ENCODE measurements around the gene FMO4.
"Not testable (repeated sequence)": the region's sequence is repeated elsewhere in the genome, so short reads cannot be mapped to it uniquely, and the experiment has no call there.

FMO4 gene

DNA sequence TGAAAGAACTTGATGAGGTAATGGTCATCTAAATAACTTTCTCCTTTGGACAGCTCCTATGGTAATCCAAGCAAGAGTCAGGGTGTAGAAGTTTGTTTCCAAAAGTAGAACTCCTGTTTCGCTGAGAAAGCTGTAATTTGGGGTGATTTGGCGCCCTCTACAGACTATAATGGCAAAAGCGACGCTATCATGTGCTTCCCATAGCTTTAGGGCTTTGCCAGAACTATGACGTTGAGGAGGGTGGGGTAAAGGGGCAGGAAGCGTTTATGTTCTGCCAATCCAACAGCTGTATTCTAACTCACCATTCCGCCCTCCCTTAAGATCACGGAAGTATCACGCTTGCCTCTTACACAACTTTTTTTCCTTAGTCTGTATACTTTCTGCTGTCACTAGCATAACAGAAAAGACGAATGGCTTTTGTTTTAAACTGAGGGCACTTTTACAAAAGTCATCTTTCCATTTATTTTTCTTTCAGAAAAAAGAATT is at the start of gene FMO4:
FMO4 (plus strand) TSS at position 349 of the 486 bp plus-strand sequence. CDS start 5,643 bp downstream, outside the sequence.
- DNase-seq (ENCODE audit: low spot score) = peak; percentile 93

- no peak for DNase-seq (ENCODE audit: low spot score)
Observed at GRCh38 chr1:171265686-171266085, 48.3 kb upstream of the FMO4 start.

GRCh38 chr1:171266930-171267329 is 47.1 kb upstream of the FMO4 start:
- no peak for DNase-seq (ENCODE audit: low spot score)

DNA sequence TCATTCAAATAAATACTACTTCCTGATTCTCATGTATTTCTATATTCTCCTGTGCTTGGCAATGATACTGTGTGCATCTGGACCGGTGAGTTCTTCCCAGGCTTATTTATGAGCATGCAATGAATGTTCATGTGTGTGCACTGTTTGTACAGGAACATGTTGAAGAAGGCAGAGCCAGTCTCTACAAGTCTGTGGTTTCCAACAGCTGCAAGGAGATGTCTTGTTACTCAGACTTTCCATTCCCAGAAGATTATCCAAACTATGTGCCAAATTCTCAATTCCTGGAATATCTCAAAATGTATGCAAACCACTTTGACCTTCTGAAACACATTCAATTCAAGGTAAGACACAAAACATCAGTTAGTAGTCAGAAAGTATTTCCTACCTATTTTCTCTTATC is 46.6 kb upstream of the FMO4 start:
- DNase-seq (ENCODE audit: low spot score) = no peak

- no peak for DNase-seq (ENCODE audit: low spot score)
Observed at GRCh38 chr1:171270806-171271205, 43.2 kb upstream of the FMO4 start.

GRCh38 chr1:171277534-171277933 is 36.4 kb upstream of the FMO4 start:
- DNase-seq (ENCODE audit: low spot score) = no peak

GRCh38 chr1:171279234-171279633 is 34.7 kb upstream of the FMO4 start:
- no peak for DNase-seq (ENCODE audit: low spot score)

DNA sequence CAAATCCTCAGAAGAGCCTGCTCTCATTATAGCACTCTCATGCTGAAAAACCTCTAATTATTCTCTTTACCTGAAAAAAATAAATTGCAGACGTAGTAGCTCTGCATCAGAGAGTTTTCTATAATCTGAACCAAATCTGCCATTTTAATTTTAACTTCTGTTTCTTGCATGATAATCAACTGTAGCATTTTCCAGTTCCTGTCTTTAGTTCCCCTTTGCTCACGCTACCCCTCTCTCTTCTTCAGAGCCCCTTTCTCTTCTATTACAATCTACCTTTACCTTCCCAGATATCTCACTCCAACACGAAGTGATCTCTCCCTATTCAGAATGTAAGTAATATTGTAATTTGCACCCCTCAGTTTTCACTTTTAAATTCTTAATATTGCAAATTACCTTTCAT is 34.3 kb upstream of the FMO4 start:
- DNase-seq (ENCODE audit: low spot score) = no peak

DNA sequence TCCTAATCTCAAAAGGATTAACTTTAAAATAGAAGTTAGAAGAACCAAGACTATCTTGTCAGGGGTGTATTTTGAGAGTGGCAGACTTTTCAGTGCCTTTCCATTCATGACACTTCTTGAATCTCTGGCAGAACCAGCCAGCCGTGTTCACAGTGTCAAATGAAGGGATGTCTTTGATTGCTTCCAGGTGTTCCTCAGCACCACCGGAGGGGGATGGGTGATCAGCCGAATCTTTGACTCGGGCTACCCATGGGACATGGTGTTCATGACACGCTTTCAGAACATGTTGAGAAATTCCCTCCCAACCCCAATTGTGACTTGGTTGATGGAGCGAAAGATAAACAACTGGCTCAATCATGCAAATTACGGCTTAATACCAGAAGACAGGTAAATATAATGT is 33.4 kb upstream of the FMO4 start:
- no peak for DNase-seq (ENCODE audit: low spot score)

DNA sequence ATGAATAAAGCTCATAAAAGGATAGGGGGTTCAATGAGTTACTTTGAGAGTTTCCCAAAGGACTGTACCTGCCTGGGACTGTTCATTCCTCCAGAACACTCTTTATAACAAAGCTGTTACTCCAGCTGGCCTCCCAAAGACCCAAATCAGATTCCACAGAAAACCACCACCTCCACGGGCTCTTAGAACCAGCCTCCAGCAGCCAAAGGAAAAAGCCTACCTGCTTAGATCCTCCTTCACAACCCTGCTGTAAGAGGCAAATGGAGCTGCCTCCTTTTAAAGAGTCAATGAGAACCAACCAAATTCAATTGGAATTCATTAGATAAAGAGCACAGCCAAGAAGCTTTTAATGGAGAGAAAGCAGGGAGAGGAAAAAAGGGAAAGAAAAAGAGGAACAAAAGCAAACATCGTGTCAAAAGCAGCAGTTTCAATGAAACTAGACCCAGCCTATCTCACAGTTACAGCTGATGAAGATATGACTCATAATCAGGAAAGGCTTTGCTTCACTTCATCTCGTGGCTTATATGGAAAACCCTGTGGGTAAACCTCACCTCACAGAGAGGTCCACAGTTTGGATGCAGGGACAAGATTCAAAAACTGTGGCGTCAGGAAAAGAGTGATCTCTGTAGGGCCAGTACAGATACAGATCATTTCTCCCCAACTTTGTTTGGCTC is 27.8 kb upstream of the FMO4 start:
- DNase-seq (ENCODE audit: low spot score) = no peak

DNA sequence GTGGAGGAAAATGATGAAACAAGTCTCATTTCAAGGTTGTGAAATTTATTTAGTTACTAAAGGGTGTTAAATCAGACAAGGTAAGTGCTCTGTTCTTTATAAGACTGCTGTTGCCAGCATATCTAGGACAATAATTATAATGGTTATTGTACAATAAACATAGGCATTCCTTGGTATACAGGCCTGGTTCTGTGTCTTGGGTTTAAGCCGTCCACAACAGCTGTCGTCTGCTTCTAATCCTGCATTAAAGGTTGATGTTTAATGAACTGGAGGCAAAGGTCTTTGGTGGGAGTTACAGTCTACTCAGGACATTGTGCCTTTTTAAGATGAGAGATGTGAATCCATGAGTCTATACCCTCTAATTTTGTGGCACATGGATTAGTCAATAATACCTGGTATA is 23.4 kb upstream of the FMO4 start:
- no peak for DNase-seq (ENCODE audit: low spot score)

GRCh38 chr1:171292799-171293198 is 21.2 kb upstream of the FMO4 start:
- DNase-seq (ENCODE audit: low spot score) = peak; percentile 11

- DNase-seq (ENCODE audit: low spot score) = not testable (repeated sequence)
Observed at GRCh38 chr1:171295383-171295782, 18.6 kb upstream of the FMO4 start.

GRCh38 chr1:171295821-171296220 is 18.2 kb upstream of the FMO4 start:
- DNase-seq (ENCODE audit: low spot score) = no peak

- DNase-seq (ENCODE audit: low spot score) = no peak
Observed at GRCh38 chr1:171296897-171297296, 17.1 kb upstream of the FMO4 start.

DNA sequence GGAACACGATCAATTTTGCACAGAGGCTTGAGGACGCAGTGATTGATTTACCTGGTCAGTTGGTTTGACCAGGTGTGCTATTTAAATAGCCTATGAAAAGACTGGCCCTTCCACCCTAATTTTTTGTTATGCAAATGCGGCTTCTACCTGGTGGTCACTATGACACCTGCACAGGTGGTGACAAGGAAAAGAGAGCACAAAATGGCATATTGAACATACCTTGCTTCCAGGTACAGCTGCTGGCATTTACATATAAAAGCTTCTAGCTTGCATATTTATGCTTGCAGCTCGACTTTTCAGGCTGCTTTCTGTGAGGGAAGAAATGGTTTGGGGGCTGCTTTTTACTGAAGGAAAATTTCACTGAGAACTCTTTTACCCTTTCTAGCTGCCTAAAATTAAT is 15.3 kb upstream of the FMO4 start:
- no peak for DNase-seq (ENCODE audit: low spot score)

DNA sequence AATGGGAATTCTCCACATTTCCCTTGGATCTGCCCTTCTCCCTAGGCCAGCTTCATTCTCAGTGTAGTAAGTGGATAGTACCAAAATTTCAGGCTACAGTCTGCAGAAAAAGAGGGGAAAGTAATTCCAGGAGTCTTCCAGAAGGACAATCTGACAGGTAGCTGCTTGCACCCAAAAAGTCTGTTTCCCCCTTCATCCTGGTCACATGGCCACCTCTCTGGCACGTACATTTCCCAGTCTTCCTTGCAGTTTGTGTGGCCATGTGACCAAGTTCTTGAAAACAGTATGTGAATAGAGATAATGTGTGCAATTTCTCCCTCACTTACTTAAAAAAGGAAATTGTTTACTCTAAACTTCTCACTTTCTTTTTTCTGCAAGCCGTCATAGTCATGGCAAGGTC is 14.6 kb upstream of the FMO4 start:
- no peak for DNase-seq (ENCODE audit: low spot score)

- DNase-seq (ENCODE audit: low spot score) = no peak
Observed at GRCh38 chr1:171300401-171300800, 13.6 kb upstream of the FMO4 start.

GRCh38 chr1:171310661-171311087 is 3.3 kb upstream of the FMO4 start:
- DNase-seq (ENCODE audit: low spot score) = no peak

DNA sequence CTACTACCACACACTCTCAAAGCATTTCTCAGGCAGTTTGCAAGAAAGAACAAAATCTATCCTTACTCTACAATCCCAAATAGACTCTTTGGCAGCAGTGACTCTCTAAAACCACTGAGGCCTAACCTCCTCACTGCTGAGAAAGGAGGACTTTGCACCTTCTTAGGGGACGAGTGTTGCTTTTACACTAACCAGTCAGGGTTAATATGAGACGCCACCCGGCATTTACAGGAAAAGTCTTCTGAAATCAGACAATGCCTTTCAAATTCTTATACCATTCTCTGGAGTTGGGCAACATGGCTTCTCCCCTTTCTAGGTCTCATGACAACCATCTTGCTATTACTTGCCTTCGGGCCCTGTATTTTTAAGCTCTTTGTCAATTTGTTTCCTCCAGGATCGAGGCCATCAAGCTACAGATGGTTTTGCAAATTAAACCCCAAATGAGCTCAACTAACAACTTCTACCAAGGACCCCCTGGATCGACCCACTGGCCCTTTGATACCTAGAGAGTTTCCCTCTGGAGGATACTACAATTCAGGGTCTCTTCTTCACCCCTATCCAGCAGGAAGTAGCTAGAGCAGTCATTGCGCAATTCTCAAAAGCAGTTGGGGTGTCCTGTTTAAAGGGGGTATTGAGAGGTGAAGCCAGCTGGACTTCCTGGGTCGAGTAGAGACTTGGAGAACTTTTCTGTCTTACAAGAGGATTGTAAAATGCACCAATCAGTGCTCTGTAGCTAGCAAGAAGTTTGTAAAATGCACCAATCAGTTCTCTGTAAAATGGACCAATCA is 2.0 kb upstream of the FMO4 start:
- no peak for DNase-seq (ENCODE audit: low spot score)

GRCh38 chr1:171313319-171313834 is 606 bp upstream of the FMO4 start:
- no peak for DNase-seq (ENCODE audit: low spot score)

- no peak for DNase-seq (ENCODE audit: low spot score)
Observed at GRCh38 chr1:171329251-171329650, 15.3 kb downstream of the FMO4 start.

DNA sequence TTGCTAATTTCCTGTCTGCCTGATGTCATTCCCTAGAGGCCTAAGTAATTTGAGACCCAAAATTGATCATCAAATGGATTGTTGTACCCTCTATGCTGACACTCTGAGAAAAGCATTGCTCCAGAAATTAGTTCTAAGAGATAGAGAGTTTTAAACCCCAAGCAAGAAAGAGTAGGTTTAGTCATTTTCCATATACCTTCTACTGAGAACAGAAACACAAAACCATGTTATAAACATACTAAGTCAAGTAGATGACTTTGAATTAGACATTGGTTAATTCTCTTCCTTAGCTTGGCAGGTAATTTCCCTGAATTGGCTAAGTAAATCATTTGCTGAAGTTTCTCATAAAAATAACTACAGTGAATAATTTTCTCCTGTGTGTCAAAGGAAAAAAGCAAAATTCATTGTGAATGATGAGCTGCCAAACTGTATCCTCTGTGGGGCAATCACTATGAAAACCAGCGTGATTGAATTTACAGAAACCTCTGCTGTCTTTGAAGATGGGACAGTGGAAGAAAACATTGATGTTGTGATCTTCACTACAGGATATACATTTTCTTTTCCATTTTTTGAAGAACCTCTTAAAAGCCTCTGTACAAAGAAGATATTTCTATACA is 20.1 kb downstream of the FMO4 start:
- DNase-seq (ENCODE audit: low spot score) = no peak
